RKO (cell line): Measurements from ENCODE around the gene DRAXIN.

Source experiments
- DNase-seq: peaks from one replicate; pipeline ENCODE4 v3.0.0-alpha.2; 2016; ENCODE audit warnings: low spot score

DRAXIN gene

GRCh38 chr1:11764115-11764514 is 72.6 kb downstream of the DRAXIN start:
- DNase-seq, result no peak

DNA sequence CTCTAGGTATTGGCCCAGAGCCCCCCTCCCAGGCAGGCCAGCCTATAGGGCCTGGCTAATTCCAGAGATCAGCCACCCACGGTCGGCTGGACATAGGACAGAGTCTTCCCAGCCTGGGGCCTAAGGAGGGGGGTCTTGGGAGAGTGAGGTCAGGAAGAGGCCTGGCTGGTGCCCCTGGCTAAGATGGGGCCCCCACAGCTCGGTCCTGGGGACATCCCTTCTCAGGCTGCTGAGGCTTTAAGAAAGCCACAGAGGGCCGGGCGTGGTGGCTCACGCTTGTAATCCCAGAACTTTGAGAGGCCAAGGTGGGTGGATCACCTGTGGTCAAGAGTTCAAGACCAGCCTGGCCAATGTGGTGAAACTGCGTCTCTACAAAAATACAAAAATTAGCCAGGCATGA is 73.0 kb downstream of the DRAXIN start:
- DNase-seq, result no peak

GRCh38 chr1:11765661-11766428 is 74.3 kb downstream of the DRAXIN start:
- DNase-seq, result no peak

DNA sequence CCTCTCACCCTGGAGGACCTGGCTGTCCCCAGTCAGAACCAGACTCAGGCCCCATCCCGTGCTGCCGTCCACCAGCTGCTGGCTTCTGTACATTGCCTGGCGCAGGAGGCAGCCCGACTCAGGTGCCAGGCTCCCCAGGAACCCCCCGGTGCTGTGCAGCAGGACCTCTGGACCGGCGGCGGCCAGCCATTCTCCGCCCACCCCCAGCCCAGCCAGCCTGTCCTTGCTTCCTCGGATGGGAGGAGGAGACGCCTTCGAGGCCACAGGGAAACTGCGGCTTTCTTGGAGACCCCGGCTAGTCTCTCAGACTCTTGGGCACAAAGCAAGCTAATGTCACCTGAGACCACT is 74.9 kb downstream of the DRAXIN start:
- no peak for DNase-seq

DNA sequence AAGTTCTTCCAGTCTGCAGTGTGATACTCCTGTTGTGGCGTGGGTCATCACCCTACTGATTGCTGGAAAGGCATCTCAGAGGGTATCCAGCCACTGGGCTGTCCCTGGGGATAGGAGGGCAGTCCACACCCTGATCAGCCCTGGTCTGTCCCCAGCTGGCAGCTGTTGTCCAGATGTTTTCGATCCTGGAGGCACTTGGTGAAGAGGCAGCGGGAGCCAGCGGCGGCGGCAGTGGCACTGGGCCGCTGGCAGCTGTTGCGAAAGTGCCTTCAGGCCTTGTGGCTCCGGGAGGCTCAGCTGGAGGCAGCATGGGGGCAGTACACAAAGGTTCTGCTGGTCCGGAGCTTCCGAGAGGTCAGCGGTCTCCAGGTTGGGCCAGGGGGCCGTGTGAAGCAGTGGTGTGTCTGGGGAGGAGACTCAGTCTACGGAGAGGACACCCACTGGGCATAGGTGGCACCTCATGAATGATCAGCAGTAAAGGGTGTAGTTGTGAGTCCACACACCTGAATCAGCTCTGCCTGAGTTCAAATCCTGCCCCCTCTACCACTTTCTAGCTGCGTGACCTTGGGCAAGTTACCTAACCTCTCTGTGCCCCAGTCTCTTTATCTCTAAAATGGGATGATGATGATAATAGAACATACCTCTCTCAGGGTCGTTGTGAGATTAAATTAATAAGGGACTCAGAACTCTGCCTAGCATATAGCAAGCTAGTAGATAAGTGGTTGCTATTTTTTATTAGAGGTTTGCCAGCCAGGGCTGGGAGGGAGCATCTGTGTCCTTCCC is 76.6 kb downstream of the DRAXIN start:
- DNase-seq, result no peak

DNA sequence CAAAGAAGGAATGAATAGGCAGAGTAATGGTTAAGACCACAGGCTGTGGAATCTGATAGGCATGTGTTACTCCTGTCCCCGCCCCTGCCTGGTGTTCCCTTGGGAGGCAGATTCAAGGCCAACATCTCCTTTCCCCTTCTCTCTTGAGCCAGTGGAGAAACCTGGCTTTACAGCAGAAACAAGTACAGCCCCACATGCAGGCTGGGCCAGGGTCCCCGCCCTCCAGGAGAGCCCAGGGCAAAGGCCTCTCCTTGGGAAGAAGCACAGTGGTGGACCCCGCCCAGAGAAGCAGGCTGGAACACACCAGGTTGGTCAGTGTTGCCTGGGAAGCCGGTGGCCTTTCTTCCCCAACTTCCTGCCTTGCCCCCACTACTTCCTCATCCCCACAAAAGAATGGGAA is 77.3 kb downstream of the DRAXIN start:
- no peak for DNase-seq

DNA sequence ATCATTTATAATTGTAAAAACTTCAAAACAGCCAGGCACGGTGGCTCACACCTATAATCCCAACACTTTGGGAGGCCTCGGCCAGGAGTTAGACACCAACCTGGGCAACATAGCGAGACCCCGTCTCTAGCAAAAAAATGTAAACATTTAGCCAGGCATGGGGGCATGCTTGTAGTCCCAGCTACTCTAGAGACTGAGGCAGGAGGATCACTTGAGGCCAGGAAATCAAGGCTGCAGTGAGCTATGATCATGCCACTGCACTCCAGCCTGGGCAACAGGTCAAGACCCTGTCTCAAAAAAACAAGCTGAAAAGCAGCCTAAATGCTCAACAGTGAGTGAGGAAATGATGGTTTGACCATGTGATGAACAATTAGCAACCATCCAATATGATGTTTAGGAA is 77.8 kb downstream of the DRAXIN start:
- no peak for DNase-seq

DNA sequence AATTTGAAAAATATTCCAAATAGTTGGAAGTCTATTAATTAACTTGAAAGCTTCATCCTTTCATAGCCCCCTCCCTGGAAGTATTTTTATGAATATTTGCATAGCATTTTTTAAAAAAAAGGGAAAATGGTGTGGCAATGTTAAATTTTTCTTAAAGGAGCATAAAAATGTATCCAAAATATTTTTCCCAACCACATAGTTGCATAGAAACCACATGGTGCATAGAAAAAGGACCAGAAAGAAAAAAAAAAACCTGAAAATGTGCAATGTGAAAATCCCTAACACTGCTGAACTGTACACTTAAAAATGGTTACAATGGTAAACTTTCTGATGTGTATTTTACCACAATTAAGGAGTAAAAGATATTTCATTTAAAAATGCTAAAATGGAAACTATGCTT is 78.5 kb downstream of the DRAXIN start:
- no peak for DNase-seq

DNA sequence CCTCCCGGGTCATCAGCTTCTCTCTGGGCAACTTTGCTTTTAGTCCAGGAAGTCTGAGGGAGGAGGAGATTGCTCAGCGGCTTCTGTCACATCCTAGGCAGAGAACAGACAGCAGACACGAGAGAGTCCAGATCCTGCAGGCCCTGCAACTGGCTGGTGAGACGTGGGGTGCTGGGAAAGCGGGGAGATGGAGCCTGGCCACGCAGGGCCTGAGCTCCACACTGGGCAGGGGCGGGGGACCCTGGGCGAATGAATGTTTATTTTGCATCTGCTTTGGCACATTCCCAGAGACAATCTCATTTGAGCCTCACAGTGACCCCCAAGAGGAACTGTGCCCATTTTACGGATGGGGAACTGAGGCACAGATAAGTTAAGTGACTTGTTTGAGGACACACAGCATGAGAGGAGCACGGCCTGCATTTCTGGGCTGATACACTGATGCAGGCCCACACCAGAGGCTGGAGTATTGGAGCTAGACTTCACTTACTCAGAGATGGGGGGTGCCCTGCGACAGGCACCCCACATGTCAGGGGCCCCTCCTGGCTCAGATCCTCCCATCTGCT is 80.1 kb downstream of the DRAXIN start:
- no peak for DNase-seq

GRCh38 chr1:11772458-11772857 is 80.9 kb downstream of the DRAXIN start:
- no peak for DNase-seq

DNA sequence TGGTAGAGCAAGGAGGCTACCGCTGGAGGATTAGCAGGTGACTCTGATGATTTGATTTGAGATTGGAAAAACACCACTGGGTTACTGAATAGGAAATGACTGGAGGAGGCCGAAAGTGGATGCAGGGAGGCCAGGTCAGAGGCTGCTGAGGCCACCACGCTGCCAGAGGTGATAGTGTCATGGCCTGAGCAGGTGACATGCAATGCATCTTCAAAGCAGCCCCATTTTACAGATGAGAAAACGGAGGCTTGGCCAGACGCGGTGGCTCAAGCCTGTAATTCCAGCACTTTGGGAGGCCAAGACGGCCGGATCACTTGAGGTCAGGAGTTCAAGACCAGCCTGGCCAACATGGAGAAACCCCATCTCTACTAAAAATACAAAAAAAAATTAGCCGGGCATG is 83.2 kb downstream of the DRAXIN start:
- DNase-seq, result no peak
